ENCODE measurements around the gene ADAMTS6.
"Not testable (repeated sequence)": the region's sequence is repeated elsewhere in the genome, so short reads cannot be mapped to it uniquely, and the experiment has no call there.

ADAMTS6 gene

DNA sequence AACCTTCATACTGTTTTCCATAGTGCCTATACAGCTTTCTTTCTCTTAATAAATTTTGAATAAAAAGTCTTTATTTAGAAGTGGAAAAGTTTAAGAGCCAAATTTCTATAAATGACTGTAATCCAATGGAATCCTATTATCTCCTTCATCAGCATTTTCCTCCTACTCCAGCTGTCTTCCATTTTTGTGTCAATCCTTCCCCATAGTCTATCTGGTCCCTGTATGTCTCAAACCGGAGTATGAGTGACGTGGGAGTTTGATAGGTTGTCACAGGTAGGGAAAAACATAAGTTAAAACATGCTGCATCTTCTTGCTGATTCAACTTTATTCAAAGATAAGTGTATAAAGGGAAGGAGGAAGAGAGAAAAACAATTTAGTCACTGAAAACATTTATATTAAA, 70.4 kb downstream of the ADAMTS6 start:
- DNase-seq (ENCODE audit: low spot score), result no peak
- TF ChIP-seq, protein P1, sequence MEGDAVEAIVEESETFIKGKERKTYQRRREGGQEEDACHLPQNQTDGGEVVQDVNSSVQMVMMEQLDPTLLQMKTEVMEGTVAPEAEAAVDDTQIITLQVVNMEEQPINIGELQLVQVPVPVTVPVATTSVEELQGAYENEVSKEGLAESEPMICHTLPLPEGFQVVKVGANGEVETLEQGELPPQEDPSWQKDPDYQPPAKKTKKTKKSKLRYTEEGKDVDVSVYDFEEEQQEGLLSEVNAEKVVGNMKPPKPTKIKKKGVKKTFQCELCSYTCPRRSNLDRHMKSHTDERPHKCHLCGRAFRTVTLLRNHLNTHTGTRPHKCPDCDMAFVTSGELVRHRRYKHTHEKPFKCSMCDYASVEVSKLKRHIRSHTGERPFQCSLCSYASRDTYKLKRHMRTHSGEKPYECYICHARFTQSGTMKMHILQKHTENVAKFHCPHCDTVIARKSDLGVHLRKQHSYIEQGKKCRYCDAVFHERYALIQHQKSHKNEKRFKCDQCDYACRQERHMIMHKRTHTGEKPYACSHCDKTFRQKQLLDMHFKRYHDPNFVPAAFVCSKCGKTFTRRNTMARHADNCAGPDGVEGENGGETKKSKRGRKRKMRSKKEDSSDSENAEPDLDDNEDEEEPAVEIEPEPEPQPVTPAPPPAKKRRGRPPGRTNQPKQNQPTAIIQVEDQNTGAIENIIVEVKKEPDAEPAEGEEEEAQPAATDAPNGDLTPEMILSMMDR (IDR thresholded peaks at IDR 0.05; ENCODE audit: extremely low read depth, missing control alignments), result no peak

DNA sequence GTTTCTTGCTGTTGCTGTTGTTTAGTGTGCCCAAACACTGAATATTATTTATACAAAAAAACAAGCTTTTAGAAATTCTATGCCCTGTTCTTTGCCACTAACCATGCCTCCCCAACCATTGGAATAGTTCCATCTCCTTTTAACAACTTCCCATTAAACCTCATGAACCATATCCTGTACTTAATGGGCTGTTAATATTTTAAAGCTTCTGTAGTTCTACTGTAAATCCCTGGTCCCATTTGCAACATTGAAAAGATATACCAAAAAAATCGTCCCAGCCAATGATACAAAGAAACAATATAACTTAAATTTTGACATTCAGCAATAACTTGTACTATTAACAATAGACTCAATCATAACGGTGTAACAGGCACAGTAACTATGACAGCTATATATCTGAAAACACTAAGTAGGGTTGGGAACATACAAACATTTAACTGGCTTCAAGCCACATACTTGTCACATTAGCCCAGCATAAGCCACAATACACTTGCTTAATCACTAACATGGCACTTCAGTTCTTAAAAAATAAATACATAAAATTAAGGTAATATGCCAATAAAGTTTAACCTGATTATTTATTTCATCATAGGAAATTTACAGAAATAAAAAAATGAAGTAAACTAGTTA, 86.1 kb downstream of the ADAMTS6 start:
- DNase-seq (ENCODE audit: low spot score), result no peak
- TF ChIP-seq, protein P1 (IDR thresholded peaks at IDR 0.05; ENCODE audit: extremely low read depth, missing control alignments), result no peak

- TF ChIP-seq, protein P1 (IDR thresholded peaks at IDR 0.05; ENCODE audit: extremely low read depth, missing control alignments), result no peak
- no peak for DNase-seq (ENCODE audit: low spot score)
Measured at GRCh38 chr5:65394087-65394486, 87.6 kb downstream of the ADAMTS6 start.

GRCh38 chr5:65391591-65391990, 90.1 kb downstream of the ADAMTS6 start:
- TF ChIP-seq, protein P1 (IDR thresholded peaks at IDR 0.05; ENCODE audit: extremely low read depth, missing control alignments), result no peak
- no peak for DNase-seq (ENCODE audit: low spot score)

GRCh38 chr5:65390208-65390607, 91.5 kb downstream of the ADAMTS6 start:
- DNase-seq (ENCODE audit: low spot score), result no peak
- TF ChIP-seq, protein P1 (IDR thresholded peaks at IDR 0.05; ENCODE audit: extremely low read depth, missing control alignments), result no peak

DNA sequence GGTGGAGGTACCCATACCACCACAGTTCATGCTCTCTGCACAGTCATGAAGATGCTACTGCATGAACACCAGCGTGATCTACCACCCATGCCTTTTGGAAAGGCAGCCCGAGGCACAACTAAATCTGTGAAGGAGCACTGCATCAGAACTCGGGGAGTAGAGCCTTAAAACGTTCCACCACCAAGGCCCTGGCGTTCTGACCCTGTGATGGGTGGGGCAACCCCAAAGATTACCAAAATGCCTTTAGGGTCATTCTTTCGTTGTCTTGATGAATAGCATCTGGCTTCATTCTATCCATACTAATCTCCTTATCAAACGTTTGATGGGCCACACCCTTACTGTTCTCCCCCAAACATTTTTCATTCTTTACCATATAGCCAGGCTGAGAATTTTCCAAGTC, 97.9 kb downstream of the ADAMTS6 start:
- TF ChIP-seq, protein P1 (IDR thresholded peaks at IDR 0.05; ENCODE audit: extremely low read depth, missing control alignments), result no peak
- no peak for DNase-seq (ENCODE audit: low spot score)

DNA sequence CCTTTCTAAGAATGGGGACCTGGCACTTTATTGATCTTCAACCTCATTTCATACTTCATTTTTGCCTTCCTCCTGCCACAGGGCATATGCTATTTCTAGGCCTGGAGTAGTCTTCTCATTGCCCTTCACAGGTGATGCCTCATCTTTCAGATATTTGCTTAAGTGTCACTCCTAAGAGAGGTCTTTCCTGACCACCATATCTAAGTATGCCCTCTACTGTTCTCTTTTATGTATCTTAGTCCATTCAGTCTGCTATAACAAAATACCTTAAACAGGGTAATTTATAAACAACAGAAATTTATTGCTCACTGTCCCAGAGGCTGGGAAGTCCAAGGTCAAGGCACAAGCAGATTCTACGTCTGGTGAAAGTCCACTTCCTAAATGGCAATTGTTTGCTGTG, 99.1 kb downstream of the ADAMTS6 start:
- DNase-seq (ENCODE audit: low spot score), result no peak
- TF ChIP-seq, protein P1 (IDR thresholded peaks at IDR 0.05; ENCODE audit: extremely low read depth, missing control alignments), result no peak

GRCh38 chr5:65370505-65370904, 111.2 kb downstream of the ADAMTS6 start:
- not testable (repeated sequence) for DNase-seq (ENCODE audit: low spot score)
